ENCODE results near the gene EGFL8.

The EGFL8 gene

DNA sequence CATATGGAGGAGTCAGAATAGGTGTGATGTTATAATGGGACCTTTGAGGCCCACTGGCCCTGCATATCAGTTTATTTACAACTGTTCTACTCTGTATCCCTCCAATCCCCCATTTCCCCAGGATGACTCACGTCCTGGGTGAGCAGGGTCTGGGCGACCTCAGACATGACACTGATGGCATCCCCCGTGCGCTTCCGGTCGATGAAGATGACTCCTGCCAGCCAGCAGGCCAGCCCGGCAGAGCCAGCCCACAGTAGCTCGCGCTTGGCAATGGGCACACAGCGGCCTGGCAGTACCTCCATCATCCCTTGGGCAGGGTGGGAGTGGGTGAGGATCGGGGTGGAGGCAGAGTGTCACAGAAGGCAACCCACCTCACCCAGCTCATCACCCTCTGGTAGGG lies 5.9 kb downstream of the EGFL8 start:
- no peaks in the 10 kb centered on the region for H3K27me3 Mint-ChIP-seq
- H3K4me3 Mint-ChIP-seq, result no peak overlapping the region
- H3K4me1 Mint-ChIP-seq, result peaks cover 39% of the 10 kb centered on the region
- ATAC-seq, result no peak
- no peak overlapping the region for H3K27ac Mint-ChIP-seq
- H3K9me3 Mint-ChIP-seq, result no peaks in the 10 kb centered on the region
- H3K36me3 Mint-ChIP-seq, result peaks cover 41% of the 10 kb centered on the region

DNA sequence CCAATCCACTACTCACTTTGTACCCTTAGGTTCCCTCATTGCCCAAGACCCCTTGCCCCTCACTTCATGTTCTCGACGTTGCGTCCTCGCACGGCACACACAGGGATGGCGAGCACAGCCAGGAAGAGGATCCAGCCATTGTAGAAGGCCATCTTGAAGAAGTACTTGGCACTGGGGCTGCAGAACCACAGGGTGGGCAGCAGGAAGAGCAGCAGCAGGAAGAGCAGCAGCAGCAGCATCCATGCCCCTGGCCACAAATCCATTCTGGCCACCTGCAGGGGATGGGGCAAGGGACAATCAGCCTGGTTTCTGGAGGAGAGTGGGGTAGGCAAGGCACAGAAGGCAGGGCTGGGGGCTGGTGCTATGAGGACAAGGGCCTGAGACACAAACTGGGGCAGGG lies 6.8 kb downstream of the EGFL8 start:
- Mint-ChIP-seq H3K4me3 (no peak overlapping the region), H3K27ac (no peak overlapping the region), H3K27me3 (no peaks in the 10 kb centered on the region), H3K4me1 (peaks cover 49% of the 10 kb centered on the region), H3K36me3 (peaks cover 41% of the 10 kb centered on the region), H3K9me3 (no peaks in the 10 kb centered on the region)
- ATAC-seq, result no peak

DNA sequence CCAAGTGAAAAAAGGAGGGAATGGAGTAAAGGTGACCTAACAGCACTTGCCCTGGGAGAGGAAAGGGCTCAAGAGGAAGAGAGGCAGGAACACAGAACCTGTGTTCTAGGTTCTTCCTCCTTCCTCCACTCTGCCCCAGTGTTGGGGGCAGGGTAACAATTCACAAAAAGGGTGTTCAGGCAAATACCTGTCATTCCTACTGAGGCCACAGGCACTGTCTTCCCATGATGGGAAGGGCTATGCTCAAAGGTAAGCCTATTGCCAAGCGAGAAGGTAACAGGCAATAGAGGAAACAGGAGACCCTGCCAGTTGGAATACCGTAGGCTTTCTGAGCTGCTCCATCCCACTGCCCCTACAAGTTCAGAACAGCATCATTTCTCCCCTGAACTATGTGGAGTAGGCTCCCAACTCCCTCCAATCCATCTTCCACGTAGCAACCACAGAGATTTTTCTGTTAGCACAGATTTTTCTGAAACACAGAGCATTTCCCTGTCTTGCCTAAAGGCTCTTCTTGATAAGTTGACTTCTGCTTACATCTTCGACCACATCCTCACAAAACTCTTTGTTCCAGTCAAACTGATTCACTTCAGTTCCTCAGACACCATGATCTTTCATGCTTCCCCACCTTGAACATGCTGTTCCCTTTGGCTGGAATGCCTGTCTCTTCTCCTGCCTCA lies 8.8 kb downstream of the EGFL8 start:
- H3K4me1 Mint-ChIP-seq, result peaks cover 58% of the 10 kb centered on the region
- no peaks in the 10 kb centered on the region for H3K27me3 Mint-ChIP-seq
- H3K27ac Mint-ChIP-seq, result no peak overlapping the region
- H3K36me3 Mint-ChIP-seq, result peaks cover 32% of the 10 kb centered on the region
- no peak for ATAC-seq
- no peaks in the 10 kb centered on the region for H3K9me3 Mint-ChIP-seq
- no peak overlapping the region for H3K4me3 Mint-ChIP-seq

- Mint-ChIP-seq H3K4me3 (peak overlapping the region; percentile 3), H3K27ac (no peak overlapping the region), H3K36me3 (peaks cover 27% of the 10 kb centered on the region), H3K27me3 (no peaks in the 10 kb centered on the region), H3K4me1 (peaks cover 60% of the 10 kb centered on the region), H3K9me3 (no peaks in the 10 kb centered on the region)
- no peak for ATAC-seq
Measured at GRCh38 chr6:32174416-32174815, 10.0 kb downstream of the EGFL8 start.

DNA sequence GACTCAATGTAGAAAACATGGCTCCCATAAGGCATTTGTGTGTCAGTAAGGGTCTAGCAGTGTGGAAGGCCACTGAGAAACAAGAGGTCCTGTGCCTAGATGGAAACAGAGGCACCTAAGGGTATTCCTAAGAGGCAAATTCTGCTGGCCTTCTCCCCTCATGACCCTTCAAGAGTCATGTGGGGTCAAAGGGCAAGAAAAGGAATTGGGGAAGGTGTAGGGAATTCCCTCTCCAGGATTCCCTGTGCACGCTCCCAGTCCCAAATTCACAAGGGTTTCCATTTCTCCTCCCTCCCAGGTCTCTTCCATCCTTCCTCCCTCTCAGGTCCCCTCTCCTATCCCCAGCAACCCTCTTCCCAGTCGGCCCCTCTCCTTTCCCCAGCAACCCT lies 10.9 kb downstream of the EGFL8 start:
- no peak for ATAC-seq
- H3K36me3 Mint-ChIP-seq, result peaks cover 23% of the 10 kb centered on the region
- no peaks in the 10 kb centered on the region for H3K27me3 Mint-ChIP-seq
- H3K4me3 Mint-ChIP-seq, result peak overlapping the region; percentile 86
- no peaks in the 10 kb centered on the region for H3K9me3 Mint-ChIP-seq
- peak overlapping the region; percentile 86 for H3K27ac Mint-ChIP-seq
- peaks cover 69% of the 10 kb centered on the region for H3K4me1 Mint-ChIP-seq

- peak within 1 kb of the TSS; percentile 86 for H3K4me3 Mint-ChIP-seq
- peaks cover 22% of the 10 kb centered on the region for H3K36me3 Mint-ChIP-seq
- peak within 1 kb of the TSS; percentile 86 for H3K27ac Mint-ChIP-seq
- peak; percentile 77 for ATAC-seq
- H3K4me1 Mint-ChIP-seq, result peaks cover 73% of the 10 kb centered on the region
- H3K27me3 Mint-ChIP-seq, result no peaks in the 10 kb centered on the region
- no peaks in the 10 kb centered on the region for H3K9me3 Mint-ChIP-seq
Measured at GRCh38 chr6:32175711-32176475, 11.5 kb downstream of the EGFL8 start, which contains the start of gene AGPAT1. Gene AGPAT1, minus strand, starts transcription at chr6:32176084. Its CDS starts 4,588 bp downstream, at chr6:32171496.

- Mint-ChIP-seq H3K4me3 (peak overlapping the region; percentile 86), H3K4me1 (peaks cover 74% of the 10 kb centered on the region), H3K27ac (peak overlapping the region; percentile 86), H3K27me3 (no peaks in the 10 kb centered on the region), H3K36me3 (peaks cover 22% of the 10 kb centered on the region), H3K9me3 (no peaks in the 10 kb centered on the region)
- no peak for ATAC-seq
Measured at GRCh38 chr6:32176476-32177182, 12.2 kb downstream of the EGFL8 start.

DNA sequence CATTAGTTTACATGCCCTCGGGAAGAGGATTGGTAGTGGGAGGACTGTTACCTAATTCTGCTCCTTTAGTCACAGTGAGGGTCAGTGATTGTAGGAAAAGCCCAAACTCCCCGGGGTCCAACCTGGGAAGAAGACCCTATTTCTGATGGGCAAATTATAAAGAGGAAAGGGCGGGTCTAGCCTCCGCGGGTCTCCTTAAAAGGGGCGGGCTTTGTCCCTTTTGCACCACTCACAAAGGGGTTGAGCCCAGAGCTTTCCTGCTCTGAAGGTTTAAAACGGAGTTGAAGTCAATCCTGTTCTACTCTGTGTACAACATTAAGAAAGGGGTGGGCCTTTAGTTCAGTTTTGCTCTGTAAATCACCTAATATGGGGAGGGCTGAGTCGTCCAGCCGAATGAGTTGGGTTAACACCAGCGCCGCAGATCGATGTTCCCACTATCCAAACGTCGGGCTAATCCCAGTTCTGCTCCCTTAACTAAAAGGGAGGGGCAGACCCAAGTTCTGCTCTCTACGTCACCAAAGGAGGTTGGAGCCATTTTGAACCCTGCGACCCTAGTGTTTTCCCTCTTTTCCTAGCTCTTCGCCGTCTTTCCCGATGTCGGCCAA lies 12.9 kb downstream of the EGFL8 start:
- peak overlapping the region; percentile 86 for H3K27ac Mint-ChIP-seq
- H3K4me1 Mint-ChIP-seq, result peaks cover 75% of the 10 kb centered on the region
- H3K36me3 Mint-ChIP-seq, result peaks cover 22% of the 10 kb centered on the region
- H3K9me3 Mint-ChIP-seq, result no peaks in the 10 kb centered on the region
- peak overlapping the region; percentile 86 for H3K4me3 Mint-ChIP-seq
- no peaks in the 10 kb centered on the region for H3K27me3 Mint-ChIP-seq
- ATAC-seq, result no peak

DNA sequence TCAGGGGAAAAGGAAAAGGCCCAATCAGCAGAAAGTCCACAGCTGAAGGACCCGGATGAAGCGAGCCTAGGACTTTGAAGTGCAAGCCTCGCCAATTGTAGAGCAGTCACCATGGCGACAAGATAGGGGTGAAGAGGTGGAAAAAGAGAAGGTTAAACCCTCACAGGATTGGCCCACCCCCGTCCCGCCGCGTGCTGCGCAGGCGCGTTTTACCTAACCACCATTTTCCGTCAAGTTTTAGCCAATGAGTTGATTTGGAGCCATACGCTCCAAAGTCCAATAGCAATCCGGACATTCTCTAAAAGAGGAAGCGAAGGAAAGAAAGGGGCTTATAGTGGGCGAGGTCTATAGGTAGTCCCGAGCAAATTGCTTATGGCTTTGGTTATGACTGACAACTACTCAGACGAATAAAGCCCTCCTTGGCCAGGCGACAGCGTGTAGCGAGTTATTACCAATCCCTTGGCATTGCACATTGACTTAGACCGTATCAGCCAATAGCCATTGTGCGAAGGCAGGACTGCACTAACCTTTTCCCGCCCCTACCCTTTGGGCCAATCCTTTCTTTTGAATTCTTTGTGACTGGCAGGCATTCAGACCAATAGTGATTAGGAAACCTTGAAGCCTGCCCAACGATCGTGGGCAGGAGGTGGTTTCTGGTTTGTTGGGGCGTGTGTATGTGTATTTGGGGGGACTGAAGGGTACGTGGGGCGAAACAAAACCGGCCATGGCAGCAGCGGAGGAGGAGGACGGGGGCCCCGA lies 13.6 kb downstream of the EGFL8 start, which contains the start of gene RNF5:
RNF5 (plus strand) TSS at position 618 of the 759 bp plus-strand sequence; CDS start at position 725, 107 bp downstream.
- Mint-ChIP-seq H3K4me3 (peak within 1 kb of the TSS; percentile 86), H3K27me3 (no peaks in the 10 kb centered on the region), H3K36me3 (peaks cover 28% of the 10 kb centered on the region), H3K4me1 (peaks cover 78% of the 10 kb centered on the region), H3K27ac (peak within 1 kb of the TSS; percentile 86), H3K9me3 (no peaks in the 10 kb centered on the region)
- peak; percentile 95 for ATAC-seq

GRCh38 chr6:32178547-32179440 lies 14.4 kb downstream of the EGFL8 start:
- H3K27ac Mint-ChIP-seq, result peak overlapping the region; percentile 86
- H3K27me3 Mint-ChIP-seq, result no peaks in the 10 kb centered on the region
- H3K36me3 Mint-ChIP-seq, result peaks cover 28% of the 10 kb centered on the region
- no peaks in the 10 kb centered on the region for H3K9me3 Mint-ChIP-seq
- H3K4me1 Mint-ChIP-seq, result peaks cover 70% of the 10 kb centered on the region
- ATAC-seq, result no peak
- peak overlapping the region; percentile 86 for H3K4me3 Mint-ChIP-seq

DNA sequence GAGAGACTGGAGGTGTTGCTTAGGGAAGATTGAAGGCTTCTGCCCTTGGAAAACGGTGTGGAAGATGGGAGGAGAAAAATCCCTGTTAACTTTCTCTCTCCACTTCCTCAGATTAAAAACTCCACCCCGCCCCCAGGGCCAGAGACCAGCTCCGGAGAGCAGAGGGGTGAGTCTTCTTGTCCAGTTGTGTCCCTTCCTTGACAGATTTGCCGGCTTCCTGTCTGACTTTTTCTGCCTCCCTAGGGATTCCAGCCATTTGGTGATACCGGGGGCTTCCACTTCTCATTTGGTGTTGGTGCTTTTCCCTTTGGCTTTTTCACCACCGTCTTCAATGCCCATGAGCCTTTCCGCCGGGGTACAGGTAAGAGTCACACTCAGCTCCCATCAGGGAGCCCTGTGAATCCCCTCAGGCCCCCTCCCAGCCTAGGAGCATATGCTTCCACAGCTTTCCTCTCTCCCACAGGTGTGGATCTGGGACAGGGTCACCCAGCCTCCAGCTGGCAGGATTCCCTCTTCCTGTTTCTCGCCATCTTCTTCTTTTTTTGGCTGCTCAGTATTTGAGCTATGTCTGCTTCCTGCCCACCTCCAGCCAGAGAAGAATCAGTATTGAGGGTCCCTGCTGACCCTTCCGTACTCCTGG lies 15.5 kb downstream of the EGFL8 start:
- H3K4me1 Mint-ChIP-seq, result peaks cover 63% of the 10 kb centered on the region
- peaks cover 28% of the 10 kb centered on the region for H3K36me3 Mint-ChIP-seq

GRCh38 chr6:32181148-32181702 lies 16.8 kb downstream of the EGFL8 start:
- Mint-ChIP-seq H3K4me1 (peaks cover 61% of the 10 kb centered on the region), H3K27me3 (no peaks in the 10 kb centered on the region), H3K27ac (no peak overlapping the region), H3K9me3 (no peaks in the 10 kb centered on the region), H3K36me3 (peaks cover 36% of the 10 kb centered on the region), H3K4me3 (no peak overlapping the region)
- no peak for ATAC-seq

More for the DNA sequence above, 15.5 kb downstream of the EGFL8 start:
- Mint-ChIP-seq H3K4me3 (peak overlapping the region; percentile 47), H3K9me3 (no peaks in the 10 kb centered on the region), H3K27ac (peak overlapping the region; percentile 86), H3K27me3 (no peaks in the 10 kb centered on the region)
- no peak for ATAC-seq

DNA sequence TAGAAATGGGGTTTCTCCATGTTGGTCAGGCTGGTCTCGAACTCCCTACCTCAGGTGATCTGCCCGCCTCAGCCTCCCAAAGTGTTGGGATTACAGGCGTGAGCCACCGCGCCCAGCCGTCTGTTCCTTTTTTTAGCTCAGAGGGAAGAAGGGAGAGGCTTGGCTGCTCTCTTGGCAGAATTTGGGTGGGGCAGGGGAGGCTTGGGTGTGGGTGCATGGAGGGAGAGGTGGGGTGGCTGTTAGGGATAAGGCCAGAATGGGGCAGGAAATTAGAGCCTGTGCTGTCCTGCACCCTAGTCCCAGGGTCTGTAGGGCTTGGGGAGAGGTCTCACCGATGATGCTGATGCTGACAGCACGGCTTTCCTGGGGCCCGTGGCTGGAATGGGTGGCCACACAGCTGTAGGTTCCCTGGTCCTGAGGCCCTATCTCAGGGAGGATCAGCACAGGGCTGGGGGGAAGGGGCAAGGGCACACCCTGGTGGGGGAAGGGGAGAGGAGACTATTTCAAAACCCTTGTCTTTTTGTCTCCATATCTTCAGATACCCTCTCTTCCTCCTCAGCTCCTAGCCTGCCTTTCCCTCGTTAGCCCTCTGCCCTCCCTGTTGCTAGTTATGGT lies 17.6 kb downstream of the EGFL8 start:
- no peak for ATAC-seq
- peak overlapping the region; percentile 23 for H3K27ac Mint-ChIP-seq
- no peak overlapping the region for H3K4me3 Mint-ChIP-seq
- H3K36me3 Mint-ChIP-seq, result peaks cover 44% of the 10 kb centered on the region
- H3K27me3 Mint-ChIP-seq, result no peaks in the 10 kb centered on the region
- H3K4me1 Mint-ChIP-seq, result peaks cover 61% of the 10 kb centered on the region
- no peaks in the 10 kb centered on the region for H3K9me3 Mint-ChIP-seq
